Neural crest cell (in vitro differentiated cells): ENCODE results near the gene HDAC4. TPM values are rescaled to one million over a fixed set of nuclear protein-coding genes. Genes with fewer than 3 reads are reported as not detected.

Source experiments
- DNase-seq: peaks from one replicate; pipeline ENCODE4 v3.0.0; 2021; ENCODE audit warnings: low read depth, mixed read lengths, low spot score
- H3K27ac Mint-ChIP-seq: one replicate; pipeline ENCODE4 v1.8.0; 2021; ENCODE audit warnings: mild to moderate bottlenecking, mixed read lengths; ENCODE audit not compliant: unreplicated experiment
- H3K27me3 Mint-ChIP-seq: 2 replicates; pipeline ENCODE4 v1.8.0; 2021; ENCODE audit warnings: low read depth, mild to moderate bottlenecking, mixed read lengths
- H3K36me3 Mint-ChIP-seq: 2 replicates; pipeline ENCODE4 v1.8.0; 2021; ENCODE audit warnings: low read depth, mild to moderate bottlenecking, mixed read lengths
- H3K4me1 Mint-ChIP-seq: 2 replicates; pipeline ENCODE4 v1.8.0; 2021; ENCODE audit warnings: mixed read lengths
- H3K4me3 Mint-ChIP-seq: one replicate; pipeline ENCODE4 v1.8.0; 2021; ENCODE audit warnings: mild to moderate bottlenecking, mixed read lengths
- H3K9me3 Mint-ChIP-seq: 2 replicates; pipeline ENCODE4 v1.8.0; 2021; ENCODE audit warnings: mixed read lengths
- total RNA-seq: library from RNA; stranded (reverse); gene quantifications from 2 replicates; pipeline ENCODE4 v1.2.1, GENCODE V29; 2021
- TF ChIP-seq, protein P1 (sequence below): fragments of 200-600 bp; sonication (generic); conservative IDR thresholded peaks from 2 replicates; pipeline ENCODE4 v1.5.0; 2021; ENCODE audit warnings: antibody characterized with exemption, mild to moderate bottlenecking

The HDAC4 gene
- total RNA-seq, 1 donor from 2014 or later, result 52.1 TPM

DNA sequence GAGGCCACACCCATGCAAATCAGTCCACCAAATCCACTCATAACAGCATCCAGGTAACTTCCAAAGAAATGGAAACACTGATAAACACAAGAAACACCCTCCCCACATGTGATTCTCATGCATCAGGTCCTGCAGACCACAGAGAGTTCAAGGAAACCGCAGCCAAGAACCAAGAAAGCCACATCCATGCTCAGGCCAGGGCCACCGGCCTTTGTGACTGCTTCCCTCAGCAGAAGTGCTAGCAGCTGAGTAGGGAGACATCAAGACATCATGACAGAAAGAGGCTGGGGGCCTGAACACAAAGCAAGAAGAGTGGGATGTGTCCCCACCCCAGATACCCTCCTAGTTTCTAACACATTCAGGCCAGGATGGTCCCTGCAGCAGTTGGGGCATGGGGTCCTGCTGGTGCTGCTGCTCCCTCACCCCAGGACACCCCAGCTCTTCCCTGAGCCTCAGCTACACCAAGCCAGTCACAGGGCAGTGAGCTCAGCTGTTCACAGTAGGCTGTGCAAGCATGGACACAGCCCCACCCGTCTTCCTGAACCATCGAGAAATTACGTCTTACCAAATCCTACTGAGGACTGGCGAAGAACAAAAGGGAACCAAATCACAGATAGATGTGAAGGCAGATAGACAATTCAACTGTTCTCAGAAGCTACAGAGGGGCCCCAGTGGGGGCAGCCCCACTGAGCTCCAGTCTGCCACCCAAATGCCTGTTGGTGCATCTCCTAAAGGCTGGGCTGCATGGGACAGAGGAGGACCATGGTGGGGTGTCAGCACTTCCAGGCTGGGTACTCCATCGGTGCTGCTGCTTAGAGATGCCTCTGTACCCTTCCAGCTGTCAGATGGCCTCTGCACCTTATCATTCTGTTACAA lies 60.9 kb downstream of the HDAC4 start:
- no peaks in the 10 kb centered on the region for H3K9me3 Mint-ChIP-seq

DNA sequence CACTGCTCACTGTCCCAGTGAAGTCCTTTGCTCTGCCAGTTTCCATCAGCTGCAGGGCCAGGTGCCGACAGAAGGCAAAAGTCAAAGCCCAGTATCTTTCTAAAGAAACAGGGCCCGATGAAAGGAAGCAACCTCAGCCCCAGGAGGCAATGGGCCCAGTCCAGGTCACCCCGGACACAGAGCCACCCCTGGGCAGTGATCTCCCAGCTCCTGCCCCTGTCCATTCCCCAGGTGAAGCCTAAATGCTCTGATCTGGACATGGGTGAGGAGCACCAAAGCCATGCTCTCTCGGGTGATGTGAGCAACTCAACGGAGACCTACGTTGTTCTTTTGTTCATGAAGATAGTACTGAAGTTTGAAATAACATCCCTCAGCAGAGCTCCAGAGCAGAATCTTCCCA lies 61.6 kb downstream of the HDAC4 start:
- TF ChIP-seq, protein P1, sequence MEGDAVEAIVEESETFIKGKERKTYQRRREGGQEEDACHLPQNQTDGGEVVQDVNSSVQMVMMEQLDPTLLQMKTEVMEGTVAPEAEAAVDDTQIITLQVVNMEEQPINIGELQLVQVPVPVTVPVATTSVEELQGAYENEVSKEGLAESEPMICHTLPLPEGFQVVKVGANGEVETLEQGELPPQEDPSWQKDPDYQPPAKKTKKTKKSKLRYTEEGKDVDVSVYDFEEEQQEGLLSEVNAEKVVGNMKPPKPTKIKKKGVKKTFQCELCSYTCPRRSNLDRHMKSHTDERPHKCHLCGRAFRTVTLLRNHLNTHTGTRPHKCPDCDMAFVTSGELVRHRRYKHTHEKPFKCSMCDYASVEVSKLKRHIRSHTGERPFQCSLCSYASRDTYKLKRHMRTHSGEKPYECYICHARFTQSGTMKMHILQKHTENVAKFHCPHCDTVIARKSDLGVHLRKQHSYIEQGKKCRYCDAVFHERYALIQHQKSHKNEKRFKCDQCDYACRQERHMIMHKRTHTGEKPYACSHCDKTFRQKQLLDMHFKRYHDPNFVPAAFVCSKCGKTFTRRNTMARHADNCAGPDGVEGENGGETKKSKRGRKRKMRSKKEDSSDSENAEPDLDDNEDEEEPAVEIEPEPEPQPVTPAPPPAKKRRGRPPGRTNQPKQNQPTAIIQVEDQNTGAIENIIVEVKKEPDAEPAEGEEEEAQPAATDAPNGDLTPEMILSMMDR, result no peak
- Mint-ChIP-seq H3K4me1 (peaks cover 26% of the 10 kb centered on the region), H3K36me3 (peaks cover 23% of the 10 kb centered on the region), H3K4me3 (no peak overlapping the region), H3K9me3 (no peaks in the 10 kb centered on the region), H3K27ac (peak overlapping the region; percentile 87), H3K27me3 (no peaks in the 10 kb centered on the region)
- no peak for DNase-seq

More for the DNA sequence above, 60.9 kb downstream of the HDAC4 start:
- Mint-ChIP-seq H3K4me3 (no peak overlapping the region), H3K4me1 (peaks cover 29% of the 10 kb centered on the region), H3K36me3 (peaks cover 26% of the 10 kb centered on the region), H3K27ac (no peak overlapping the region), H3K27me3 (no peaks in the 10 kb centered on the region)
- TF ChIP-seq, protein P1, result no peak
- DNase-seq, result no peak

DNA sequence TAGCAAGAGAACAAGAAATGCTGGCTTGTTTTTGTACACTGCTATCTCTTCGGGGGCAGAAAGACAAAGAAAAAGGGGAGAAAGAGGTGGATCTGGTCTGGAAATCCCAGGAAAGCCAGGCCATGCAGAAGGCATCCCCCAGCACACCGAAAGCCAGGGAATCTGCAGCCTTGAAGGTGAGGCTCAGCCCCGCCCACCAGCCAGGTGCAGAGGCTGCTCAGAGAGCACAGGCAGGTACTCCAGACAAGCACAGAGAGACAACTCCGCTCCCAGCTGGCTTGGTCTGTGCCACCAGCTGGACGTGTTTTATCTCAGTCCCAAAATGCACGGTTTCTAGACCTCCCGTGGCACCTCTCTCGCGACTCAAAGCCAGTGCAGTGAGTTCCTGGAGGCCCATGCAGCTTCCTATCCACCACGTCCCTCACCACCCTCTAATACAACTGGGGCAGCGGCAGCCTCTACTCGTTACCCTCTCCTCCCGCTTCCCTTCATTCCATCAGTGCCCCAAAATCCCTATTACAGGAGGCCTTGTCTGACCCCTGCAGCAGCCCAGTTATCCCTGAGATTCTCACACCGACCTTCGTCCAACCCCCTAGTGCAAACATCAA lies 62.8 kb downstream of the HDAC4 start:
- Mint-ChIP-seq H3K4me3 (no peak overlapping the region), H3K36me3 (peaks cover 19% of the 10 kb centered on the region), H3K27me3 (no peaks in the 10 kb centered on the region), H3K27ac (peak overlapping the region; percentile 79), H3K4me1 (peaks cover 21% of the 10 kb centered on the region), H3K9me3 (no peaks in the 10 kb centered on the region)
- TF ChIP-seq, protein P1, result no peak
- DNase-seq, result no peak

DNA sequence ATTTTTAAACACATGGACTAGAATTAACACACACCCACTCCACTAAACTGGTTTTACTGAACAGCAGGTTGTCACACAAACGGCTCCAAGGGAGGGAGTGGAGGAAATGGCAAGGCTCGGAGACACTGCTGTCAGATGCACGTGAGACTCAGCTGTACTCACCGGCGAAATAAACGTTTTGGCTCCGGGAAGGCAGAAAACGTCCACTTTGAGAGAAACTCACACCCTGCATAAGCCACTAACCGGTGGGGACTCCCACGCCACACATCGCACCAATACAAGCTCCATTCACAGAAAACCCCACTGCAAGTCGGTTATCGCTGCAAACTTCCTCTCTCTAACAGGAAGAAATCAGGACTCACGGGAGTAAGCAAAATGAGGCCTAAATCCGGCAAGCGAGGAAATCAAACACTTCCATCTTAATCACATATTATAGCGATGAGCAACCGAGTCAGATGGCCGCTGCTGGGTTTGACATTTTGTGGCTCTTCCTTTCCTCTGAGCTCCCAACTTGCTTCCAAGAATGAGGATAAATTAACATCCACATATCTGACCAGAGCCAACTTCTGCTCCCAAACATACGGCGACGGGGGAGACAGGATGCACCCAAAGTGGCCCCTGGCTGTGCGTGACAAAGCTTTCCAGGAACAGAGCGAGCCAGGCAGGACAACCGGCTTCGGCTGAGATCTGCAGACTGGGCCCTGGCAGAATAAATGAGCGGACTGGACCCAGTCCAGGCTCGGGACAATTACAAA lies 63.5 kb downstream of the HDAC4 start:
- DNase-seq, result no peak
- Mint-ChIP-seq H3K36me3 (peaks cover 18% of the 10 kb centered on the region), H3K27ac (peak overlapping the region; percentile 8), H3K4me1 (peaks cover 21% of the 10 kb centered on the region), H3K27me3 (no peaks in the 10 kb centered on the region), H3K4me3 (no peak overlapping the region), H3K9me3 (no peaks in the 10 kb centered on the region)
- TF ChIP-seq, protein P1, result no peak

DNA sequence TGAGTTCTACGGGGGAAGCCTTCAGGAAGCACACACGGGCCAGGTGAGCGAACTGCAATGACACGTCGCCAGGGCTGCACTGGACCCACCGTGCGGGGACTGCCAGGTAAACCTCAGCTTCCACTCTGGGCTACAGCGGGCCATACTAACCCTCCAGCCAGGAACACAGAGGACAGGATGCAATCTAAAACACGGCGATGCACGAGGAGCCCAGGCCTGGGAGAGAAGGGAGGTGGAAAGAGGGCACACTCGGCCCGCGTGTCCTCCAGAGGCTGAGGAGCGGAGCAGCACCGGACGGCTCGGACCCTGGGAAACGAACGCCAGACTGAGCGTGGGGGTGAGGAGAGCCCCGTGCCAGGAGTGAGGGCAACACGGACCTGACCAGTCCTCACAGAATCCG lies 69.3 kb downstream of the HDAC4 start:
- peak overlapping the region; percentile 27 for H3K27ac Mint-ChIP-seq

More for the DNA sequence above, 69.3 kb downstream of the HDAC4 start:
- peaks cover 57% of the 10 kb centered on the region for H3K4me1 Mint-ChIP-seq
- no peak overlapping the region for H3K4me3 Mint-ChIP-seq
- no peaks in the 10 kb centered on the region for H3K9me3 Mint-ChIP-seq
- no peaks in the 10 kb centered on the region for H3K27me3 Mint-ChIP-seq
- peaks cover 8% of the 10 kb centered on the region for H3K36me3 Mint-ChIP-seq
- no peak for DNase-seq
- TF ChIP-seq, protein P1, result no peak
